ENCODE results near the gene BLVRA.

DNA sequence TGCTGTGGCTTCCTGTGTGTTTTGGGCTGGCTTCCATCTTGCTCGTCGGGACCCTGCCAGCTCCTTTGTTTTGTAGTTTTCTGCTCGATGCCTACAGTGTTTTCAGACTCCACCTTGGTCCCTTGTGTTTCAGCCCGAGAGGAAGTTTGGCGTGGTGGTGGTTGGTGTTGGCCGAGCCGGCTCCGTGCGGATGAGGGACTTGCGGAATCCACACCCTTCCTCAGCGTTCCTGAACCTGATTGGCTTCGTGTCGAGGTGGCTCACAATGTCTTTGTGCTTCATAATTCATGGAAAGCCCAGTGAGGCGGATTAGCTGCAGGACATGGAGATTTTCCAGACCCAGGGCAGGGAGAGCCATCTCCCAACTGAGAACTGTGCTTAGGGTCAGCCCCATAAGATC is 29.3 kb downstream of the BLVRA start:
- TF ChIP-seq, protein P1, sequence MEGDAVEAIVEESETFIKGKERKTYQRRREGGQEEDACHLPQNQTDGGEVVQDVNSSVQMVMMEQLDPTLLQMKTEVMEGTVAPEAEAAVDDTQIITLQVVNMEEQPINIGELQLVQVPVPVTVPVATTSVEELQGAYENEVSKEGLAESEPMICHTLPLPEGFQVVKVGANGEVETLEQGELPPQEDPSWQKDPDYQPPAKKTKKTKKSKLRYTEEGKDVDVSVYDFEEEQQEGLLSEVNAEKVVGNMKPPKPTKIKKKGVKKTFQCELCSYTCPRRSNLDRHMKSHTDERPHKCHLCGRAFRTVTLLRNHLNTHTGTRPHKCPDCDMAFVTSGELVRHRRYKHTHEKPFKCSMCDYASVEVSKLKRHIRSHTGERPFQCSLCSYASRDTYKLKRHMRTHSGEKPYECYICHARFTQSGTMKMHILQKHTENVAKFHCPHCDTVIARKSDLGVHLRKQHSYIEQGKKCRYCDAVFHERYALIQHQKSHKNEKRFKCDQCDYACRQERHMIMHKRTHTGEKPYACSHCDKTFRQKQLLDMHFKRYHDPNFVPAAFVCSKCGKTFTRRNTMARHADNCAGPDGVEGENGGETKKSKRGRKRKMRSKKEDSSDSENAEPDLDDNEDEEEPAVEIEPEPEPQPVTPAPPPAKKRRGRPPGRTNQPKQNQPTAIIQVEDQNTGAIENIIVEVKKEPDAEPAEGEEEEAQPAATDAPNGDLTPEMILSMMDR (IDR thresholded peaks at IDR 0.05), result no peak
- TF ChIP-seq EP300 (IDR thresholded peaks at IDR 0.05), result no peak
